Measurements from ENCODE around the gene NBPF3. TPM values are rescaled to one million over a fixed set of nuclear protein-coding genes. Genes with fewer than 3 reads are reported as not detected.

The NBPF3 gene
- total and polyA plus RNA-seq, 4 donors = 1.4 to 4.0 (median 1.7) TPM

GRCh38 chr1:21492356-21492625 lies 52.4 kb downstream of the NBPF3 start:
- no peak for DNase-seq (ENCODE audit: low spot score)
- no peaks in the 10 kb centered on the region for H3K9me3 ChIP-seq (ENCODE audit: control insufficient read depth in 4 of 4, low read length in 3 of 4)
- no peaks in the 10 kb centered on the region for H3K4me1 ChIP-seq (ENCODE audit: control insufficient read depth in 4 of 4, insufficient read depth in 4 of 4, low read length in 3 of 4)
- no peak overlapping the region for H3K27ac ChIP-seq (ENCODE audit: low read depth in 1 of 2, low read length in 2 of 2)
- H3K27me3 ChIP-seq (ENCODE audit: control insufficient read depth in 4 of 4, insufficient read depth in 4 of 4, low read length in 3 of 4) = no peaks in the 10 kb centered on the region
- H3K9ac ChIP-seq (ENCODE audit: low read depth in 1 of 2, low read length in 2 of 2) = no peak overlapping the region
- no peak for TF ChIP-seq ATF3 (IDR thresholded peaks at IDR 0.05)
- no peak for TF ChIP-seq HNF4A (conservative IDR thresholded peaks at IDR 0.05)
- TF ChIP-seq YY1 (IDR thresholded peaks at IDR 0.05) = no peak
- no peak for TF ChIP-seq ZBTB33 (IDR thresholded peaks at IDR 0.05)
- no peak for TF ChIP-seq MAX (IDR thresholded peaks at IDR 0.05)
- no peak for TF ChIP-seq NR2F2 (IDR thresholded peaks at IDR 0.05)
- TF ChIP-seq GABPA (IDR thresholded peaks at IDR 0.05 in 1 of 2, conservative IDR thresholded peaks at IDR 0.05 in 1 of 2) = no peak
- no peak overlapping the region for H3K4me3 ChIP-seq (ENCODE audit: low read depth in 1 of 3, low read length in 3 of 3)
- no peaks in the 10 kb centered on the region for H3K36me3 ChIP-seq (ENCODE audit: control insufficient read depth in 4 of 4, insufficient read depth in 3 of 4, low read depth in 1 of 4, low read length in 3 of 4)
- WGBS = 50% methylated on average over 4 of the region's 4 CpGs

- H3K27me3 ChIP-seq (ENCODE audit: control insufficient read depth in 4 of 4, insufficient read depth in 4 of 4, low read length in 3 of 4) = no peaks in the 10 kb centered on the region
- 75% methylated on average over 6 of the region's 6 CpGs for WGBS
- no peaks in the 10 kb centered on the region for H3K36me3 ChIP-seq (ENCODE audit: control insufficient read depth in 4 of 4, insufficient read depth in 3 of 4, low read depth in 1 of 4, low read length in 3 of 4)
- DNase-seq (ENCODE audit: low spot score) = no peak
- TF ChIP-seq SP1 (IDR thresholded peaks at IDR 0.05) = no peak
- TF ChIP-seq ATF3 (IDR thresholded peaks at IDR 0.05) = no peak
- no peak for TF ChIP-seq TAF1 (conservative IDR thresholded peaks at IDR 0.05)
- no peak for TF ChIP-seq EGR1 (IDR thresholded peaks at IDR 0.05; ENCODE audit: low read depth in 2 of 2)
- no peak for TF ChIP-seq HNF4G (IDR thresholded peaks at IDR 0.05)
- TF ChIP-seq YY1 (IDR thresholded peaks at IDR 0.05) = no peak
- TF ChIP-seq NR2F2 (IDR thresholded peaks at IDR 0.05) = no peak
- no peak for TF ChIP-seq RAD21 (IDR thresholded peaks at IDR 0.05)
- no peak for TF ChIP-seq REST (IDR thresholded peaks at IDR 0.05)
- TF ChIP-seq MAX (IDR thresholded peaks at IDR 0.05) = no peak
- TF ChIP-seq HNF4A (conservative IDR thresholded peaks at IDR 0.05) = no peak
- no peak for TF ChIP-seq JUND (IDR thresholded peaks at IDR 0.05)
- TF ChIP-seq CTCF (IDR thresholded peaks at IDR 0.05; ENCODE audit: low read depth, low read length, missing input control) = no peak
- no peak for TF ChIP-seq ZBTB33 (IDR thresholded peaks at IDR 0.05)
- no peak for TF ChIP-seq FOXA1 (IDR thresholded peaks at IDR 0.05)
- no peak for TF ChIP-seq RXRA (IDR thresholded peaks at IDR 0.05)
- no peak for TF ChIP-seq FOXA2 (IDR thresholded peaks at IDR 0.05)
- no peak for TF ChIP-seq GABPA (IDR thresholded peaks at IDR 0.05 in 1 of 2, conservative IDR thresholded peaks at IDR 0.05 in 1 of 2)
- H3K4me3 ChIP-seq (ENCODE audit: low read depth in 1 of 3, low read length in 3 of 3) = no peak overlapping the region
- no peaks in the 10 kb centered on the region for H3K9me3 ChIP-seq (ENCODE audit: control insufficient read depth in 4 of 4, low read length in 3 of 4)
- H3K9ac ChIP-seq (ENCODE audit: low read depth in 1 of 2, low read length in 2 of 2) = no peak overlapping the region
- H3K27ac ChIP-seq (ENCODE audit: low read depth in 1 of 2, low read length in 2 of 2) = no peak overlapping the region
- no peaks in the 10 kb centered on the region for H3K4me1 ChIP-seq (ENCODE audit: control insufficient read depth in 4 of 4, insufficient read depth in 4 of 4, low read length in 3 of 4)
These were observed 54.3 kb downstream of the NBPF3 start for GRCh38 chr1:21494196-21494595.
